ENCODE data around the gene PCID2. TPM values are rescaled to one million over a fixed set of nuclear protein-coding genes. Genes with fewer than 3 reads are reported as not detected.

Gene PCID2
- total RNA-seq, 1 donor, result 48.5 TPM

DNA sequence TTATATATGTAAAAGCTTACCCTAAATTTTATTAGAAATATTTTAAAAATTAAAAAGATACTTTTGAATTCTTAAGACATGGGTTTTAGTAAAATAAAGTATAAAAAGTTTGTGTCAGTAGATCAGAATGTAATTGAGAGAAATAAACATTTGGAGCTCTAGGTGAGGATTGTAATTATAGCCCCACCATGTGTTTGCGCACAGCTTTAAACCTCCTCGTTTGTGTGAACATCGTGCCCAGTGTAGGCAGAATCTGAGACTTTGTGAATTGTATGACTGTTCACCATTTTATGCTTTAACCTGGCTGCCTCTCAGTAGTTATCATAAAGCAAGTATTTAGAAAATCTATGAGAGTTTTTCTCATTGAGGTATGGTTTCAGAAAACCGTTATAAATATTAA is 30.1 kb upstream of the PCID2 start:
- Histone ChIP-seq H3K9me3 (ENCODE audit: low read depth, low read length) (no peaks in the 10 kb centered on the region), H3K36me3 (ENCODE audit: insufficient read depth, low read length) (peaks cover 46% of the 10 kb centered on the region), H3K79me2 (ENCODE audit: insufficient read depth, low read length) (no peaks in the 10 kb centered on the region), H3K27ac (ENCODE audit: low read depth, low read length) (no peak overlapping the region), H3K27me3 (ENCODE audit: insufficient read depth, low read length) (no peaks in the 10 kb centered on the region), H4K20me1 (ENCODE audit: insufficient read depth, low read length) (no peaks in the 10 kb centered on the region), H3K4me2 (ENCODE audit: insufficient read depth, low read length) (no peak overlapping the region), H2AFZ (ENCODE audit: low read length) (no peak overlapping the region), H3K4me1 (ENCODE audit: insufficient read depth, low read length) (no peaks in the 10 kb centered on the region), H3K4me3 (ENCODE audit: insufficient read depth, low read length) (no peak overlapping the region)
- TF ChIP-seq CTCF (IDR thresholded peaks at IDR 0.05; ENCODE audit: extremely low read depth, low read depth, low read length), result peak; percentile 26
- no peak for DNase-seq (ENCODE audit: insufficient read length, low spot score, missing footprints)

GRCh38 chr13:113233101-113233500 is 24.6 kb upstream of the PCID2 start:
- Histone ChIP-seq H2AFZ (ENCODE audit: low read length) (no peak overlapping the region), H3K79me2 (ENCODE audit: insufficient read depth, low read length) (peaks cover 1% of the 10 kb centered on the region)
- no peak for TF ChIP-seq CTCF (IDR thresholded peaks at IDR 0.05; ENCODE audit: extremely low read depth, low read depth, low read length)

DNA sequence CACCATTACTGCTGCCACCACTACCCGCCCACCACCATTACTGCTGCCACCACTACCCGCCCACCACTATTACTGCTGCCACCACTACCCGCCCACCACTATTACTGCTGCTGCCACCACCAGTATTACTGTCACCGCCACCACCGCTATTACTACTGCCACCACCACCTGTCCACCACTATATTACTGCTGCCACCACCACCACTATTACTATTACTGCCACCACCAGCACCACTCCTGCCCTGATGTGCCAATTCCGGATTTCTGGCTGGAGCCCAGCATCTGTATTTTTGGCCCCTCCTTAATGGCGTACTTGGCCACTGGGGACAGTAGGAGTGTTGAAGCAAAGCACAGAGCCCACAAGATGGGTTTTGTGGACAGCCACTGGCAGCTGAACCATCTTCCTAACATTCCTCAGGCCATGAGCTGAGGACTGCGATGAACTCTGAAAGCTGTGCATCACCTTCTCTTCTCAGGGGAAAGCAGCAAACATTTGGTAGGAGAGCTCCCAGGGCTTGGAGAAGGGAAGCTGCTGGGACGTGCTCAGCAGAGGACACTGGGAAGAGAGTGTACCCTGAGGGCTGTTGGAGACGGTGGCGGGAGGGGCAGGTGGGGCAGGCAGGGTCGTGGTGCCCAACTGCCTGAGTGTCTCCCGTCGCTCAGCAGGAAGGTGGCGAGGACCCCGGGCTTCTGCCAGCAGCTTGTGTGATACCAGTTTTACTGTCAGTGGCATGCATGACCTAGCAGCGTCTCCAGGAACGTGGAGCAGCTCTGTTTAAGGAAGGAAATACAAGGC is 23.9 kb upstream of the PCID2 start:
- no peak overlapping the region for H3K27ac ChIP-seq (ENCODE audit: low read depth, low read length)
- peak overlapping the region; percentile 30 for H3K4me3 ChIP-seq (ENCODE audit: insufficient read depth, low read length)
- peaks cover 34% of the 10 kb centered on the region for H3K36me3 ChIP-seq (ENCODE audit: insufficient read depth, low read length)
- no peaks in the 10 kb centered on the region for H3K4me1 ChIP-seq (ENCODE audit: insufficient read depth, low read length)
- H2AFZ ChIP-seq (ENCODE audit: low read length), result no peak overlapping the region
- no peak overlapping the region for H3K4me2 ChIP-seq (ENCODE audit: insufficient read depth, low read length)
- no peaks in the 10 kb centered on the region for H3K9me3 ChIP-seq (ENCODE audit: low read depth, low read length)
- no peaks in the 10 kb centered on the region for H3K27me3 ChIP-seq (ENCODE audit: insufficient read depth, low read length)
- peaks cover 4% of the 10 kb centered on the region for H3K79me2 ChIP-seq (ENCODE audit: insufficient read depth, low read length)
- DNase-seq (ENCODE audit: insufficient read length, low spot score, missing footprints), result no peak
- H4K20me1 ChIP-seq (ENCODE audit: insufficient read depth, low read length), result no peaks in the 10 kb centered on the region
- no peak for TF ChIP-seq CTCF (IDR thresholded peaks at IDR 0.05; ENCODE audit: extremely low read depth, low read depth, low read length)

More at GRCh38 chr13:113233101-113233500, 24.6 kb upstream of the PCID2 start:
- DNase-seq (ENCODE audit: insufficient read length, low spot score, missing footprints), result no peak
- Histone ChIP-seq H3K9me3 (ENCODE audit: low read depth, low read length) (no peaks in the 10 kb centered on the region), H3K4me1 (ENCODE audit: insufficient read depth, low read length) (no peaks in the 10 kb centered on the region), H3K27me3 (ENCODE audit: insufficient read depth, low read length) (no peaks in the 10 kb centered on the region), H3K27ac (ENCODE audit: low read depth, low read length) (no peak overlapping the region), H3K4me3 (ENCODE audit: insufficient read depth, low read length) (no peak overlapping the region), H3K36me3 (ENCODE audit: insufficient read depth, low read length) (peaks cover 34% of the 10 kb centered on the region), H3K4me2 (ENCODE audit: insufficient read depth, low read length) (no peak overlapping the region), H4K20me1 (ENCODE audit: insufficient read depth, low read length) (no peaks in the 10 kb centered on the region)

DNA sequence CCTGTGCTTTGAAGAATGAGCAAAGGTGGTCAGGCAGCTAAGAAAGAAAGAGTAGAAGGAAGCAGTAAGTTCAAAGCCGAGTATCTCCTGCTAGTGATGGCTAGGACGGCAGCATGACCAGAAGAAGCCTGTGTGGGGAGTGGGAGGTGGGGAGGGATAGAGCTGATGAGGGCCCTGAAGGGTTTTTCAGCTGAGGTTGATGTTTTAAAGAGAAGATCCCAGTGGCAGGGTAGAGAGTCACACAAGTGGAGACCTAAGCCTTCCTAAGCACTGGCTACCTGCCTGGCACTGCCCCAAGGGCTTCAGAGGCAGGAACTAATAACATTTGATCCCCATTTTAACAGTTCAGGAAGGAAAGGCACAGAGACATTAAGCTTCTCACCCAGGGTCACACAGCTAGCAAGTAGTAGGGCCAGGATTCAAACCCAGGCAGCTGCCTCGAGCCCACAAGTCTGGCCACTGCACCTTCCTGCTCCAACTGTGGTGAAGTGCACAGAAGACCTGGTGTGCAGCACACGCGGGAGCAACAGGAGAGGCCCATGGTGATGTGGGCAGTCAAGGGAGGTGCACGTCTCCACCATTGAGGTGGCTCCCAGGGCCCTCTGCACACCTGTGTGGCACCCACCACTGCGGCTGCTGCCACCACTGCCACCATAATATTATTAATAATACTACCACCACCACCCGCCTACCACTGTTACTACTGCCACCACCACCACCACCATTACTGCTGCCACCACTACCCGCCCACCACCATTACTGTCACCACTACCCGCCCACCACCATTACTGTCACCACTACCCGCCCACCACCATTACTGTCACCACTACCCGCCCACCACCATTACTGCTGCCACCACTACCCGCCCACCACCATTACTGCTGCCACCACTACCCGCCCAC is 23.1 kb upstream of the PCID2 start:
- H3K27ac ChIP-seq (ENCODE audit: low read depth, low read length), result no peak overlapping the region
- peaks cover 40% of the 10 kb centered on the region for H3K36me3 ChIP-seq (ENCODE audit: insufficient read depth, low read length)
- H3K27me3 ChIP-seq (ENCODE audit: insufficient read depth, low read length), result no peaks in the 10 kb centered on the region
- peaks cover 13% of the 10 kb centered on the region for H3K79me2 ChIP-seq (ENCODE audit: insufficient read depth, low read length)
- no peaks in the 10 kb centered on the region for H3K9me3 ChIP-seq (ENCODE audit: low read depth, low read length)
- no peak overlapping the region for H2AFZ ChIP-seq (ENCODE audit: low read length)
- no peak for TF ChIP-seq CTCF (IDR thresholded peaks at IDR 0.05; ENCODE audit: extremely low read depth, low read depth, low read length)
- no peaks in the 10 kb centered on the region for H3K4me1 ChIP-seq (ENCODE audit: insufficient read depth, low read length)
- H3K4me2 ChIP-seq (ENCODE audit: insufficient read depth, low read length), result no peak overlapping the region
- peaks cover 5% of the 10 kb centered on the region for H4K20me1 ChIP-seq (ENCODE audit: insufficient read depth, low read length)
- no peak for DNase-seq (ENCODE audit: insufficient read length, low spot score, missing footprints)
- H3K4me3 ChIP-seq (ENCODE audit: insufficient read depth, low read length), result no peak overlapping the region
